PC-9 (cell line): Measurements from ENCODE around the gene FOXP1.

ENCODE experiments used
- CTCF ChIP-seq: fragments of 200-600 bp; sonication (generic); conservative IDR thresholded peaks from 2 replicates; pipeline ENCODE4 v1.6.1; 2017; ENCODE audit warnings: mixed run types, antibody characterized with exemption, mild to moderate bottlenecking, moderate library complexity
- EZH2 ChIP-seq: fragments of 200-600 bp; sonication (generic); IDR thresholded peaks from 2 replicates; pipeline ENCODE4 v1.8.0; 2017; ENCODE audit warnings: antibody characterized with exemption, low read depth

GRCh38 chr3:70984776-70985482, 598.6 kb downstream of the FOXP1 start:
- no peak for TF ChIP-seq EZH2
- TF ChIP-seq CTCF, result no peak
